Smooth muscle cell (in vitro differentiated cells): ENCODE measurements around the gene MALRD1. TPM values are rescaled to one million over a fixed set of nuclear protein-coding genes. Genes with fewer than 3 reads are reported as not detected.

Source experiments
- DNase-seq: peaks from one replicate; lab custom pipeline; 2025; ENCODE audit not compliant: unreplicated experiment; lab: John Stamatoyannopoulos, UW
- H2AFZ ChIP-seq: fragments of 200-600 bp; sonication (generic); 2 replicates; pipeline ENCODE4 v1.6.0; 2016; ENCODE audit warnings: antibody characterized with exemption, low read depth, mild to moderate bottlenecking
- H3F3A ChIP-seq: fragments of 200-600 bp; sonication (generic); 2 replicates; pipeline ENCODE4 v1.6.0; 2017; ENCODE audit warnings: antibody characterized with exemption, low read depth
- H3K27ac ChIP-seq: fragments of 200-600 bp; sonication (generic); 2 replicates; pipeline ENCODE4 v1.5.1; 2016; ENCODE audit warnings: low read depth, mild to moderate bottlenecking
- H3K27me3 ChIP-seq: fragments of 200-600 bp; sonication (generic); 2 replicates; pipeline ENCODE4 v1.6.1; 2016; ENCODE audit warnings: low read depth, mild to moderate bottlenecking
- H3K36me3 ChIP-seq: fragments of 200-600 bp; sonication (generic); 2 replicates; pipeline ENCODE4 v1.5.1; 2016; ENCODE audit warnings: low read depth
- H3K4me1 ChIP-seq: fragments of 200-600 bp; sonication (generic); 2 replicates; pipeline ENCODE4 v1.5.1; 2016; ENCODE audit warnings: low read depth
- H3K4me2 ChIP-seq: fragments of 200-600 bp; sonication (generic); 2 replicates; pipeline ENCODE4 v1.6.0; 2016; ENCODE audit warnings: mild to moderate bottlenecking
- H3K4me3 ChIP-seq: fragments of 200-600 bp; sonication (generic); 2 replicates; pipeline ENCODE4 v1.5.1; 2016; ENCODE audit warnings: mild to moderate bottlenecking
- H3K79me2 ChIP-seq: fragments of 200-600 bp; sonication (generic); 2 replicates; pipeline ENCODE4 v1.6.0; 2016; ENCODE audit warnings: low read depth, mild to moderate bottlenecking
- H3K9ac ChIP-seq: fragments of 200-600 bp; sonication (generic); 2 replicates; pipeline ENCODE4 v1.6.0; 2016; ENCODE audit warnings: low read depth
- H3K9me3 ChIP-seq: fragments of 200-600 bp; sonication (generic); replicated peaks from 2 replicates; pipeline ENCODE4 v1.5.1; 2016; ENCODE audit warnings: low read depth
- H4K20me1 ChIP-seq: fragments of 200-600 bp; sonication (generic); 2 replicates; pipeline ENCODE4 v1.6.0; 2016; ENCODE audit warnings: low read depth
- CTCF ChIP-seq: fragments of 200-600 bp; sonication (generic); IDR thresholded peaks from 2 replicates; pipeline ENCODE4 v1.5.1; 2017; ENCODE audit warnings: borderline replicate concordance, mild to moderate bottlenecking, antibody characterized with exemption; ENCODE audit not compliant: insufficient read depth, poor library complexity, severe bottlenecking
- WGBS: methylation state at CpG from one replicate; pipeline ENCODE4 v1.1.7; 2016; ENCODE audit warnings: low lambda C conversion rate; 5-methylcytosine and 5-hydroxymethylcytosine counted together
- polyA plus RNA-seq: library from polyadenylated mRNA; unstranded; fragments of >200 nt; fragmentation: Nextera tagmentation; extraction: Ambion mirVana; gene quantifications from 2 replicates; pipeline ENCODE4 v1.2.1, GENCODE V29; 2016
- total RNA-seq: library from RNA; depleted of rRNA; stranded (reverse); fragments of >200 nt; gene quantifications from 2 replicates; pipeline ENCODE4 v1.2.3, GENCODE V29; 2014

The MALRD1 gene
- total and polyA plus RNA-seq, 2 experiments from 2014 or later = 1.9 TPM; not detected in 1

- no peak overlapping the region for H2AFZ ChIP-seq
Measured at GRCh38 chr10:19683356-19683755, 634.8 kb downstream of the MALRD1 start.

GRCh38 chr10:19683960-19684359 is 635.4 kb downstream of the MALRD1 start:
- H3K79me2 ChIP-seq = no peaks in the 10 kb centered on the region
- 82% methylated on average over 5 of the region's 5 CpGs for WGBS
- H3K9ac ChIP-seq = no peak overlapping the region
- no peaks in the 10 kb centered on the region for H3K9me3 ChIP-seq
- H3K27me3 ChIP-seq = no peaks in the 10 kb centered on the region
- H3K4me3 ChIP-seq = no peak overlapping the region
- no peaks in the 10 kb centered on the region for H3F3A ChIP-seq
- H3K27ac ChIP-seq = no peak overlapping the region
- H3K4me2 ChIP-seq = no peak overlapping the region
- no peak for DNase-seq
- no peaks in the 10 kb centered on the region for H3K36me3 ChIP-seq
- H2AFZ ChIP-seq = no peak overlapping the region
- H4K20me1 ChIP-seq = no peaks in the 10 kb centered on the region
- TF ChIP-seq CTCF = no peak
- H3K4me1 ChIP-seq = peaks cover 11% of the 10 kb centered on the region

More at GRCh38 chr10:19683356-19683755, 634.8 kb downstream of the MALRD1 start:
- no peaks in the 10 kb centered on the region for H3K79me2 ChIP-seq
- no peak overlapping the region for H3K9ac ChIP-seq
- no peaks in the 10 kb centered on the region for H3K27me3 ChIP-seq
- no peak overlapping the region for H3K4me3 ChIP-seq
- H3K4me1 ChIP-seq = peaks cover 11% of the 10 kb centered on the region
- H4K20me1 ChIP-seq = no peaks in the 10 kb centered on the region
- no peaks in the 10 kb centered on the region for H3F3A ChIP-seq
- TF ChIP-seq CTCF = no peak
- 93% methylated on average over 3 of the region's 3 CpGs for WGBS
- no peak for DNase-seq
- H3K36me3 ChIP-seq = no peaks in the 10 kb centered on the region
- H3K9me3 ChIP-seq = no peaks in the 10 kb centered on the region
- H3K4me2 ChIP-seq = no peak overlapping the region
- no peak overlapping the region for H3K27ac ChIP-seq

- 42% methylated on average over 3 of the region's 3 CpGs for WGBS
- H3K9ac ChIP-seq = no peak overlapping the region
Measured at GRCh38 chr10:19688344-19688743, 639.7 kb downstream of the MALRD1 start.

More at GRCh38 chr10:19688344-19688743, 639.7 kb downstream of the MALRD1 start:
- no peak for DNase-seq
- no peaks in the 10 kb centered on the region for H3K79me2 ChIP-seq
- no peak overlapping the region for H3K4me3 ChIP-seq
- H3K36me3 ChIP-seq = no peaks in the 10 kb centered on the region
- no peaks in the 10 kb centered on the region for H3K9me3 ChIP-seq
- TF ChIP-seq CTCF = no peak
- no peak overlapping the region for H3K27ac ChIP-seq
- H2AFZ ChIP-seq = no peak overlapping the region
- no peaks in the 10 kb centered on the region for H4K20me1 ChIP-seq
- H3K27me3 ChIP-seq = no peaks in the 10 kb centered on the region
- H3K4me1 ChIP-seq = no peaks in the 10 kb centered on the region
- H3K4me2 ChIP-seq = no peak overlapping the region
- no peaks in the 10 kb centered on the region for H3F3A ChIP-seq
